Gastroesophageal sphincter (tissue), 4 donors: ENCODE data around the gene LHX2. TPM values are rescaled to one million over a fixed set of nuclear protein-coding genes. Genes with fewer than 3 reads are reported as not detected.
A peak's percentile ranks its signal among the peaks of the same experiment; 100 is the strongest.

Experiments used
- ATAC-seq: fragments of 150-250 bp; one replicate; pipeline ENCODE4 v1.9.1; 2016; ENCODE audit warnings: mild to moderate bottlenecking, moderate library complexity
- H3K27ac ChIP-seq, 4 donors: fragments of 200-600 bp; sonication (generic) in 3 of 4; 1 replicate in 3 of 4; 2 replicates in 1 of 4; pipeline ENCODE4 v1.5.1; 2016 to 2019
- H3K27me3 ChIP-seq: fragments of 200-600 bp; sonication (generic); one replicate; pipeline ENCODE4 v1.5.1; 2019
- H3K36me3 ChIP-seq, 2 donors: fragments of 200-600 bp; sonication (generic); one replicate each; pipeline ENCODE4 v1.5.1; 2019; ENCODE audit warnings: control low read depth in 1 of 2
- H3K4me1 ChIP-seq, 3 donors: fragments of 200-600 bp; sonication (generic); 1 replicate in 2 of 3; 2 replicates in 1 of 3; pipeline ENCODE4 v1.5.1; 2016 to 2019; ENCODE audit warnings: control low read depth in 2 of 3
- H3K4me3 ChIP-seq, 2 donors: fragments of 200-600 bp; sonication (generic); one replicate each; pipeline ENCODE4 v1.5.1; 2019; ENCODE audit warnings: mild to moderate bottlenecking in 1 of 2, moderate library complexity in 1 of 2
- H3K9me3 ChIP-seq, 3 donors: fragments of 200-600 bp; sonication (generic); one replicate each; pipeline ENCODE4 v1.5.1; 2017 to 2019; ENCODE audit warnings: control low read depth in 2 of 3
- EP300 ChIP-seq: sonication (generic); formaldehyde crosslinking; IDR thresholded peaks from one replicate; pipeline ENCODE4 v1.6.1; 2017; ENCODE audit warnings: antibody characterized with exemption, mild to moderate bottlenecking
- POLR2A ChIP-seq, 2 donors: fragments of 450-650 bp; IDR thresholded peaks; one replicate each; pipeline ENCODE4 v1.6.1; 2017; ENCODE audit warnings: antibody characterized with exemption in 2 of 2, mild to moderate bottlenecking in 2 of 2, moderate library complexity in 1 of 2
- POLR2AphosphoS5 ChIP-seq: sonication (generic); formaldehyde crosslinking; IDR thresholded peaks from one replicate; pipeline ENCODE4 v1.6.1; 2017; ENCODE audit warnings: antibody characterized with exemption
- WGBS, 2 donors: methylation state at CpG; one replicate each; pipeline ENCODE4 v1.1.5; 2018; ENCODE audit warnings: low coverage in 1 of 2; 5-methylcytosine and 5-hydroxymethylcytosine counted together
- total RNA-seq, 4 donors: library from RNA; depleted of rRNA; stranded (reverse); fragments of >200 nt; gene quantifications; one replicate each; pipeline ENCODE4 v1.1.0, GENCODE V29; 2016
- TF ChIP-seq, protein P1 (sequence below), 4 experiments: fragments of 200-600 bp in 2 of 4; fragments of 450-650 bp in 2 of 4; sonication (generic) in 1 of 4; IDR thresholded peaks; one replicate each; pipeline ENCODE4 v1.5.1; 2017 to 2019; ENCODE audit warnings: antibody characterized with exemption in 4 of 4, mild to moderate bottlenecking in 2 of 4, moderate library complexity in 2 of 4

Gene LHX2
- total RNA-seq, 4 donors from 2014 or later: not detected

DNA sequence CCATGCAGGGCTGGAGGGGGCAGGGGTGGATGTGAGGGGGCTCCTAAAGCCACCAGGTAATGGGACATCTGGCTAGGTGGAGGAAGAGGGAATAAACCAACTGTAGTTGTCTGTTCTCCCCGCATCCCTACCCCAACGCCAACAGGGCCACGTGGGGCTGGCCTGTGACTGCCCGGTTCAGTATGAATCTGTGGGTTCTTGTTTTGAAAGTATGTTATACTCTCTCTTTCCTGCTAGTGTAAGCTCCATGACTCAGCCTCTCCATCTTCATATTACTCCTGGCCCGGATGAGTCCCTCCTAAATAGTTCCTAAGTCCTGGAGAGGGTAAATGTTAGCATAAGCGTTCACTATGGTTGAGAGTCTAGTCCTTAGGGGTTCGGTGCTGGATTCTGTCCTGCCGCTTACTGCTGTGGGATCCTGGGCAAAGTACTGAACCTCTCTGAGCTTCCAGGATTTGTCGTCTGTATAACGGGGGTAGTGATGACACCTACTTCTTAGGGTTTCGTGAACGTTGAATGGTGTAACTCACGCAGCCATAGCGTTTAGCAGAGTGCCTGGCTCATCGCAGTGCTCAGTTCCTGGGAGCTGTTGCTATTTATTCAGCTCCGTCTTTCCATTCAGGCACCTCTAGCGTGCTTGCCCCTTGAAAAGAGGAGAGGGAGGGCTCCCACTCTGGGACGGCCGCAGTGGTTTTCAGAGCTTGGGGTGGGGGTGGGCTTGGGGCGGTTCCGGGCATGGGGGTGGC is 28.8 kb downstream of the LHX2 start:
- peaks cover 0 to 33% (median 23%) of the 10 kb centered on the region in 3 donors for H3K4me1 ChIP-seq
- 44 to 46% methylated on average over 5 to 8 of the region's 21 CpGs for WGBS, 2 donors
- no peak overlapping the region for H3K27ac ChIP-seq
- TF ChIP-seq POLR2AphosphoS5 (no peak), EP300 (no peak), POLR2A (IDR thresholded peaks at IDR 0.05) (no peak)
- TF ChIP-seq, protein P1, sequence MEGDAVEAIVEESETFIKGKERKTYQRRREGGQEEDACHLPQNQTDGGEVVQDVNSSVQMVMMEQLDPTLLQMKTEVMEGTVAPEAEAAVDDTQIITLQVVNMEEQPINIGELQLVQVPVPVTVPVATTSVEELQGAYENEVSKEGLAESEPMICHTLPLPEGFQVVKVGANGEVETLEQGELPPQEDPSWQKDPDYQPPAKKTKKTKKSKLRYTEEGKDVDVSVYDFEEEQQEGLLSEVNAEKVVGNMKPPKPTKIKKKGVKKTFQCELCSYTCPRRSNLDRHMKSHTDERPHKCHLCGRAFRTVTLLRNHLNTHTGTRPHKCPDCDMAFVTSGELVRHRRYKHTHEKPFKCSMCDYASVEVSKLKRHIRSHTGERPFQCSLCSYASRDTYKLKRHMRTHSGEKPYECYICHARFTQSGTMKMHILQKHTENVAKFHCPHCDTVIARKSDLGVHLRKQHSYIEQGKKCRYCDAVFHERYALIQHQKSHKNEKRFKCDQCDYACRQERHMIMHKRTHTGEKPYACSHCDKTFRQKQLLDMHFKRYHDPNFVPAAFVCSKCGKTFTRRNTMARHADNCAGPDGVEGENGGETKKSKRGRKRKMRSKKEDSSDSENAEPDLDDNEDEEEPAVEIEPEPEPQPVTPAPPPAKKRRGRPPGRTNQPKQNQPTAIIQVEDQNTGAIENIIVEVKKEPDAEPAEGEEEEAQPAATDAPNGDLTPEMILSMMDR (IDR thresholded peaks at IDR 0.05): no peak
- ATAC-seq: peak; percentile 27
- peak overlapping the region; percentile 16 to 51 for H3K4me3 ChIP-seq
- H3K36me3 ChIP-seq: no peaks in the 10 kb centered on the region
- no peaks in the 10 kb centered on the region for H3K9me3 ChIP-seq
- peaks cover 99% of the 10 kb centered on the region for H3K27me3 ChIP-seq

DNA sequence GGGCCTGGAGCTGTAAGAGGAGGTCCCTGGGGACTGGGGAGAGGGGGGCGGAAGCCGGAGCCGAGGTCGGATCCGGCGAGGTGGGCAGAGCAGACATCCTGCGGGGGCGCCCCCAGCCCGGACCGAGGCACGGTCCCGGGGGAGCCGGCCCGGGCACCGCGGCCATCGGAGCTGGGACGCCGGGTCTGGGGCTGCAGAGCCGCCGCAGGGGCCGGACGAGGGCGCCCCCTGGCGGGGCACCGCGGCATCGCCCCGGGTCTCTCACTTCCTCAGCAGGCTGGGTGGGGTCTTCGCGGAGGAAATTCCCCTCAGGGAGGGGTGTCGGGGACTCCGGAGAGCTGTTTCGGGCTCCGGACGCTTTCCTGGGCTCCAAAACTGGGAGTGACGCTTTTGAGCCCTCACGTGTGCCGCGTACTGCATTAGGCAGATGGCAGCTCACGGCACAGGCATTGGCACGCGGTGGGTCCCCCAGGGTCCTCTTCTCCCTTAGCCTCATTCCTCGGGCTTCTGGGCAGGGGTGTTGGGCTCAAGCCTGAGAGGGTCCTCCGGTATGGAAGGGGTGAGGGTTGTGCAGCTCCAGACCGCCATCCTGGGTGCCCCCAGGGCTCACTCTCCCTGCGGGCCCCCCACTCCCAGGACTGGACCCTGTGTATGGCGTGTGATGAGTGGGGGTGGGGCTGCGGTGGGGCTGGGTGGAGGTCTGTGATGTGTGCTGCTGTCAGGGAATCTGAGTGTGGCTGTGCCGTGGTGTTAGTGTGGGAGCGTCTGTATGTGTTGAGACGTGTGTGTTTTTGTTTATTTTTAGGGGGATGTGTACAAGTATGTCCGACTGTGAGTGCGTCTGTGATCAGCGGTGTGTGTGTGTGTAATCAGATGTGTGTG is 29.6 kb downstream of the LHX2 start:
- peaks cover 98% of the 10 kb centered on the region for H3K27me3 ChIP-seq
- peak; percentile 29 for ATAC-seq
- TF ChIP-seq POLR2AphosphoS5 (no peak), EP300 (no peak)
- TF ChIP-seq, protein P1 (IDR thresholded peaks at IDR 0.05): peak; percentile 94 to 99 (median 96)
- H3K9me3 ChIP-seq: no peaks in the 10 kb centered on the region
- H3K4me1 ChIP-seq: peaks cover 0 to 39% (median 23%) of the 10 kb centered on the region in 3 donors
- no peak overlapping the region for H3K27ac ChIP-seq
- no peaks in the 10 kb centered on the region for H3K36me3 ChIP-seq
- peak overlapping the region; percentile 16 to 51 for H3K4me3 ChIP-seq
- 20 to 22% methylated on average over 3 of the region's 55 CpGs for WGBS, 2 donors

DNA sequence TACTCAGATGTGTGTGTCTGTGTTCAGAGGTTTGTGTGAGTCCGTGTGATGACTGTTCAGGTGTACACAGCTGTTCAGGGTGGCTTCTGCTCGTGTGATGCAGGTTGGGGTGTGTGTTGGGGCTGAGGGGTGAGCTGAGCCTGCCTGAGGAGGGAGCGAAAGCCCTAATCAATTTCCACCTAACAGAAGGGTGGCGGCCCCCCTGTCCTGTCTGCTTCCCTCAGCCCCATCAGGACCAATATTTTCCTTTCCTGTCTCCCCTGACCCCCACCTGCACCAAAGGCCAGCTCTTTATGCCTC is 30.2 kb downstream of the LHX2 start:
- Histone ChIP-seq H3K4me1 (peaks cover 0 to 39% (median 23%) of the 10 kb centered on the region in 3 donors), H3K4me3 (no peak overlapping the region), H3K36me3 (no peaks in the 10 kb centered on the region), H3K27ac (no peak overlapping the region), H3K9me3 (no peaks in the 10 kb centered on the region), H3K27me3 (peaks cover 93% of the 10 kb centered on the region)
- TF ChIP-seq, protein P1 (IDR thresholded peaks at IDR 0.05): no peak
- TF ChIP-seq POLR2A (IDR thresholded peaks at IDR 0.05): no peak
- no peak for TF ChIP-seq EP300
- no peak for ATAC-seq
- 40 to 53% methylated on average over 1 to 2 of the region's 4 CpGs for WGBS, 2 donors

DNA sequence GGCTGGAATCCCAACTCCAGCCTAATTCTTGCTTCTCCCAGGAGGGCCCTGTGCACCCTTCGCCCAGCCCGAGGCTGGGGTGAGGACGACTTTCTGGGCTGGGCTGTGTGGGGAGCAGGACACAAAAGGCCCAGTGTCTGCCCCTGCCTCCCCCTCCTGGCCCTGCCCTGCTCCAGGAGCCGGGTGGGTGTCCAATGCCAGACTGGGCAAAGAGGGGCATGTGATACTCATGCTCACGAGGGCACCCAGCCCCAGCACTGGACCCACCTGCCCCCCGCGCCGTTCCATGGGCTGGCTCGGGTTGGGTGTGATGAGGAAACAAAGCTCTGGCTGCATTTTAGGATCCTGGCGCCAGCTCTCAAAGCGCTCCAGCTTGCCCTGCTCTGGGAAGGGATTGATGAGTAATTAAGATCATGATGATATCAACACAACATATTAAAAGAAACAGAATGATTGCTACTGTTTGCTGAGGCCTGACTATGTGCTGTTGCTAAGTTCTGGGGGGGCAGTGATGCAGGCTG is 30.7 kb downstream of the LHX2 start:
- Histone ChIP-seq H3K4me3 (no peak overlapping the region), H3K27me3 (peaks cover 88% of the 10 kb centered on the region), H3K4me1 (peaks cover 0 to 39% (median 23%) of the 10 kb centered on the region in 3 donors), H3K9me3 (no peaks in the 10 kb centered on the region), H3K27ac (no peak overlapping the region), H3K36me3 (no peaks in the 10 kb centered on the region)
- WGBS, 2 donors: no CpG with 5 or more reads among the region's 11 CpGs
- TF ChIP-seq EP300 (no peak), POLR2AphosphoS5 (no peak), POLR2A (IDR thresholded peaks at IDR 0.05) (no peak)
- ATAC-seq: no peak

DNA sequence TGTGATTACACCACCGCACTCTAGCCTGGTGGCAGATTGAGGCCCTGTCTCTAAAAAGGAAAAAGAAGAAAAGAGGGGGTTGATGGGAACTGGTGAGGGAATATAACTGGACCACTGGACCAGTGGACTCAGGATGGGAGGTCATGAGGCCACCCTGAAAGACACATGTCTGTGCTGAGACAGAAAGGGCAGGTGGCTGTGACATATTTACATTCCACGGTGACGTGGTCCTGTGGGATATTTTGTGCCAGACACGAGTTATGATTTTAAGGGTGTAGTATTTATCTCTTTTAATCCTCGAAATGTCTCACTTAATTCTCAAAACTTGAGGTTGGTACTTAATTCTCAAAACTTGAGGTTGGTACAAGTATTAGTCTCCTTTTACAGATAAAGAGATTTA is 32.9 kb downstream of the LHX2 start:
- H3K36me3 ChIP-seq: no peaks in the 10 kb centered on the region
- H3K4me3 ChIP-seq: no peak overlapping the region
- 71 to 81% methylated on average over 5 of the region's 5 CpGs for WGBS, 2 donors
- peaks cover 66% of the 10 kb centered on the region for H3K27me3 ChIP-seq
- no peaks in the 10 kb centered on the region for H3K9me3 ChIP-seq
- H3K4me1 ChIP-seq: peaks cover 0 to 39% (median 23%) of the 10 kb centered on the region in 3 donors
- TF ChIP-seq POLR2A (IDR thresholded peaks at IDR 0.05) (no peak), EP300 (no peak), POLR2AphosphoS5 (no peak)
- TF ChIP-seq, protein P1 (IDR thresholded peaks at IDR 0.05): no peak
- H3K27ac ChIP-seq: no peak overlapping the region
- ATAC-seq: no peak
